Adrenal gland (tissue), 12 donors: ENCODE results near the gene MTHFS. TPM values are rescaled to one million over a fixed set of nuclear protein-coding genes. Genes with fewer than 3 reads are reported as not detected.

Experiments used
- DNase-seq, 7 donors: peaks; one replicate each; pipeline ENCODE4 v3.0.0-alpha.2; 2019 to 2020
- H3K27ac ChIP-seq, 5 donors: fragments of 200-600 bp; sonication (generic) in 4 of 5; 1 replicate in 3 of 5; 2 replicates in 2 of 5; pipeline versions ENCODE4 v1.5.1 to v1.8.0; 2016 to 2020; ENCODE audit warnings: mild to moderate bottlenecking in 1 of 5
- H3K27me3 ChIP-seq: fragments of 200-600 bp; 2 replicates; pipeline ENCODE4 v1.8.0; 2021
- H3K36me3 ChIP-seq, 2 donors: fragments of 200-600 bp; replicated peaks in 1 of 2; 1 replicate in 1 of 2; 2 replicates in 1 of 2; pipeline versions ENCODE4 v1.5.1 to v1.8.0; 2018 to 2022
- H3K4me1 ChIP-seq, 2 donors: fragments of 200-600 bp; replicated peaks in 1 of 2; 1 replicate in 1 of 2; 2 replicates in 1 of 2; pipeline versions ENCODE4 v1.5.1 to v1.8.0; 2018 to 2021
- H3K4me3 ChIP-seq, 4 donors: fragments of 200-600 bp; sonication (generic) in 3 of 4; one replicate each; pipeline ENCODE4 v1.5.1; 2016 to 2018
- H3K9me3 ChIP-seq, 3 donors: fragments of 200-600 bp; sonication (generic) in 1 of 3; replicated peaks in 1 of 3; 1 replicate in 2 of 3; 2 replicates in 1 of 3; pipeline versions ENCODE4 v1.5.1 to v1.8.0; 2016 to 2021
- POLR2A ChIP-seq, 2 donors: fragments of 450-650 bp; IDR thresholded peaks; one replicate each; pipeline ENCODE4 v1.6.1; 2017; ENCODE audit warnings: antibody characterized with exemption in 2 of 2, mild to moderate bottlenecking in 2 of 2, moderate library complexity in 1 of 2
- WGBS, 4 donors: extraction: QIAGEN DNeasy Blood & Tissue Kit in 2 of 4; methylation state at CpG; one replicate each; pipeline versions ENCODE4 v1.1.5 to v1.1.7; 2013 to 2017; 5-methylcytosine and 5-hydroxymethylcytosine counted together
- intact Hi-C, 2 donors: fragments of 100-400 bp; cut with DNase I; formaldehyde crosslinking; loops; one replicate each; pipeline versions ENCODE4 v1.14.1 to v1.15.0; 2022 to 2023
- polyA plus RNA-seq, 3 donors: library from polyadenylated mRNA; stranded (reverse); fragments of 200-250 nt in 2 of 3; fragments of 350-450 nt in 1 of 3; fragmentation: Illumina TruSeq in 1 of 3; extraction: RNeasy Lipid Tissue Mini Kit (QIAGEN cat#74804) in 1 of 3; gene quantifications; one replicate each; pipeline ENCODE4 v1.2.3, GENCODE V29; 2013 to 2014
- total RNA-seq, 9 donors: library from RNA; depleted of rRNA in 4 of 9; stranded (reverse); fragments of >200 nt in 4 of 9; fragments of 120-200 nt in 1 of 9; fragmentation: NEBNext Ultra II Directional in 1 of 9; extraction: Animal tissue kit (Norgen Biotek cat#: 25700) in 1 of 9; gene quantifications; one replicate each; pipeline versions ENCODE4 v1.1.0 to v1.2.4, GENCODE V29; 2013 to 2023
- TF ChIP-seq, protein P1 (sequence below), 6 experiments: fragments of 450-650 bp in 4 of 6; fragments of 200-600 bp in 2 of 6; sonication (generic) in 1 of 6; IDR thresholded peaks; 1 replicate in 5 of 6; 2 replicates in 1 of 6; pipeline versions ENCODE4 v1.5.1 to v1.8.0; 2016 to 2021; ENCODE audit warnings: antibody characterized with exemption in 6 of 6, mild to moderate bottlenecking in 2 of 6, moderate library complexity in 1 of 6
- donor health status: healthy with polysubstance abuse.
- donor health status: Bipolar disorder and iron deficiency.
- donor health status: DM: yes; HTN: yes; CAD: no.
- donor health status: DM: no; HTN: no; CAD: no.
- donor health status: DM: no; HTN: no; CAD: no.
- donor health status: DM: yes; HTN: yes; CAD: no.

Gene MTHFS
- total and polyA plus RNA-seq, 12 donors = 8.7 to 63.6 (median 28.8) TPM

DNA sequence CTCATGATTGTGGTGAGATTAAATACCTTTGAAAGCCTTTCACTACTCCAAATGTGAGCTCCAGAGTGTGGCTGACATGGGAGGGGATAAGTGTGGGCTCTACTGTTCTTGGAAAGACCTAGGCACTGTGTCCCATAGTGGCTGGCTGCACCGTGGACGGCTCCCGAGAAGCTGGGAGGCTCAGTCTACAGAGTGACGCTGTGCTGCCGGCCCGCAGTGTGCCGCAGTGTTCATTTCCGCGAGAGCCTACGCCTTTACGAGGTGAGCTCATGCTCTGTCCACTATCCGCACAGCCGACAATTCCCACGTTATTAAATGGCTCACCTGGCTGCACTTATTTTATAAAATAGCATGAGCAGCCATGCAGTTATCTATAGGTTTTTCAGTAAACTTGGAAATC lies 66.9 kb downstream of the MTHFS start:
- Histone ChIP-seq H3K4me1 (no peaks in the 10 kb centered on the region), H3K27me3 (no peaks in the 10 kb centered on the region), H3K9me3 (no peaks in the 10 kb centered on the region), H3K36me3 (no peaks in the 10 kb centered on the region), H3K4me3 (no peak overlapping the region), H3K27ac (no peak overlapping the region)
- 90 to 97% (median 94%) methylated on average over 14 of the region's 14 CpGs for WGBS, 4 donors
- DNase-seq = no peak
- intact Hi-C loops = no loop called here
- TF ChIP-seq, protein P1, sequence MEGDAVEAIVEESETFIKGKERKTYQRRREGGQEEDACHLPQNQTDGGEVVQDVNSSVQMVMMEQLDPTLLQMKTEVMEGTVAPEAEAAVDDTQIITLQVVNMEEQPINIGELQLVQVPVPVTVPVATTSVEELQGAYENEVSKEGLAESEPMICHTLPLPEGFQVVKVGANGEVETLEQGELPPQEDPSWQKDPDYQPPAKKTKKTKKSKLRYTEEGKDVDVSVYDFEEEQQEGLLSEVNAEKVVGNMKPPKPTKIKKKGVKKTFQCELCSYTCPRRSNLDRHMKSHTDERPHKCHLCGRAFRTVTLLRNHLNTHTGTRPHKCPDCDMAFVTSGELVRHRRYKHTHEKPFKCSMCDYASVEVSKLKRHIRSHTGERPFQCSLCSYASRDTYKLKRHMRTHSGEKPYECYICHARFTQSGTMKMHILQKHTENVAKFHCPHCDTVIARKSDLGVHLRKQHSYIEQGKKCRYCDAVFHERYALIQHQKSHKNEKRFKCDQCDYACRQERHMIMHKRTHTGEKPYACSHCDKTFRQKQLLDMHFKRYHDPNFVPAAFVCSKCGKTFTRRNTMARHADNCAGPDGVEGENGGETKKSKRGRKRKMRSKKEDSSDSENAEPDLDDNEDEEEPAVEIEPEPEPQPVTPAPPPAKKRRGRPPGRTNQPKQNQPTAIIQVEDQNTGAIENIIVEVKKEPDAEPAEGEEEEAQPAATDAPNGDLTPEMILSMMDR (IDR thresholded peaks at IDR 0.05) = no peak
- no peak for TF ChIP-seq POLR2A (IDR thresholded peaks at IDR 0.05)

DNA sequence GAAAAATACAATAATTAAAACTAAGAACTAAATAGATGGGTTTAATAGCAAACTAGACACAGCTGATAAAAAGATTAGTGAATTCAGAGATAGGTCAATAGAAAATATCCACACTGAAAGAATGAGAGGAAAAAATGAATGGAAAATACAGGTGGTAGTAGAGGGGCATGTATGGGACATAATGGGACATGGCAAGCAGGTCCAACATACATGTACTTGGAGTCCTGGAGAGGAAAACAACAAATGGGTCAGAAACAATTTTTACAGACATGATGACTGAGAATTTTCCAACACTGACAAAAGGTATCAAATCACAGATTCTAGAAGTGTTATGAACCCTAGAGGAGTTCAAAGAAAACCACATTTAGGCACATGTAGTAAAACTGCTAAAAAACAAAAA lies 68.4 kb downstream of the MTHFS start:
- H3K27ac ChIP-seq = no peak overlapping the region
- no peak for DNase-seq
- intact Hi-C loops = no loop called here
- TF ChIP-seq, protein P1 (IDR thresholded peaks at IDR 0.05) = no peak
- no peak for TF ChIP-seq POLR2A (IDR thresholded peaks at IDR 0.05)
- no peaks in the 10 kb centered on the region for H3K4me1 ChIP-seq
- H3K27me3 ChIP-seq = no peaks in the 10 kb centered on the region
- no peak overlapping the region for H3K4me3 ChIP-seq
- H3K36me3 ChIP-seq = no peaks in the 10 kb centered on the region
- no peaks in the 10 kb centered on the region for H3K9me3 ChIP-seq

DNA sequence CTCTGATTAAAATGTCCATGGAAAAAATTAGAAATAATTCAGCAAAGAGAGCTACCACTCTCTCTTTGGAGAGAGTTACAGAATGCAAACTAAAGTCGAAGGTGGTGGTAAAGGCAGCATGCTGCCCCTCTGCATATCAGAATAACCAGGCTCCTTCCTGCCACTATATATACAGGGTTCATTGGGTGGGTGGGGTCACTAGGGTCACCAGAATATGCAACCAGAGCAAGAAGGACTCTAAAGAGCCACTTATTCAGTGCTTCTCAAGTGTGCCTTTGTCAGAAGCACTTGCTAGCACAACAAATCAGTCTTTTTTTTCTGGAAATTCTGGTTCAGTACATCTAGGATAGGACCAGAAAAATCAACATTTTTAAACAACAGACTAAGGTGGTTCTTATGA lies 70.0 kb downstream of the MTHFS start:
- 47 to 76% (median 58%) methylated on average over 1 of the region's 1 CpG for WGBS, 4 donors
- intact Hi-C loops = no loop called here
- no peak overlapping the region for H3K27ac ChIP-seq
- H3K27me3 ChIP-seq = no peaks in the 10 kb centered on the region
- no peaks in the 10 kb centered on the region for H3K4me1 ChIP-seq
- H3K4me3 ChIP-seq = no peak overlapping the region
- TF ChIP-seq, protein P1 (IDR thresholded peaks at IDR 0.05) = no peak
- TF ChIP-seq POLR2A (IDR thresholded peaks at IDR 0.05) = no peak
- H3K36me3 ChIP-seq = no peaks in the 10 kb centered on the region
- no peak for DNase-seq
- H3K9me3 ChIP-seq = no peaks in the 10 kb centered on the region

DNA sequence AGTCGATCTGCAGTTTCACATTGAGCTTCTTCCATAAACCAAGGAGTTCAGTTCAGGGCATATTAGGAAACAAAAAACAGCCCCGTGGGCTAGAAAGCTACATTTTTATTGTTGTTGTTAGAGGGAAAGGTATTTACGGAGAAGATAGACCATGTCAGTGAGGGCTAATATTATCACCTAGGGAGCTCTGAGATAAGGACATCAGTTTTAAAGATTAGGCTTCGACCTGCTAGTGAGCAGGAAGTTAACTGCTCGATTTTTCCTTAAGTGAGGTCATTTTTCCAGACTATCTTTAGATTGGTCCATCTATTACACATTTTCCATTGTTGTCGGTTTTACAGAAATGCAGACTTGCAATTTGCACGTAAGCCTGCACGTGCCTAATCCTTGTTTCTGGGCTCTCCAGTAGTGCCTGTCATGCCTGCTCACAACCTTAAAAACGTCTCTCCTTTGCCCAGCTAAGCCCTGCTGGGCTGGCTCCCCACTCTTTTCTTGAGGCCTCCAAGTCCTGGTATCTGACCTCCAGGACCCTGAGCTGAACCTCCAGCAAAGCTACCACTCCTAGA lies 72.6 kb downstream of the MTHFS start:
- intact Hi-C loops = no loop called here
- DNase-seq = no peak
- WGBS, 4 donors = 67 to 70% (median 68%) methylated on average over 9 of the region's 9 CpGs
- Histone ChIP-seq H3K36me3 (no peaks in the 10 kb centered on the region), H3K27ac (no peak overlapping the region), H3K27me3 (no peaks in the 10 kb centered on the region), H3K4me3 (no peak overlapping the region), H3K4me1 (no peaks in the 10 kb centered on the region), H3K9me3 (no peaks in the 10 kb centered on the region)
- TF ChIP-seq POLR2A (IDR thresholded peaks at IDR 0.05) = no peak
- TF ChIP-seq, protein P1 (IDR thresholded peaks at IDR 0.05) = no peak
